ENCODE measurements around the gene TFRC. TPM values are rescaled to one million over a fixed set of nuclear protein-coding genes. Genes with fewer than 3 reads are reported as not detected.
A peak's percentile ranks its signal among the peaks of the same experiment; 100 is the strongest.
"Not testable (repeated sequence)": the region's sequence is repeated elsewhere in the genome, so short reads cannot be mapped to it uniquely, and the experiment has no call there.

The TFRC gene
- total and polyA plus RNA-seq, 4 donors: 19.1 to 1,250 (median 73.3) TPM

DNA sequence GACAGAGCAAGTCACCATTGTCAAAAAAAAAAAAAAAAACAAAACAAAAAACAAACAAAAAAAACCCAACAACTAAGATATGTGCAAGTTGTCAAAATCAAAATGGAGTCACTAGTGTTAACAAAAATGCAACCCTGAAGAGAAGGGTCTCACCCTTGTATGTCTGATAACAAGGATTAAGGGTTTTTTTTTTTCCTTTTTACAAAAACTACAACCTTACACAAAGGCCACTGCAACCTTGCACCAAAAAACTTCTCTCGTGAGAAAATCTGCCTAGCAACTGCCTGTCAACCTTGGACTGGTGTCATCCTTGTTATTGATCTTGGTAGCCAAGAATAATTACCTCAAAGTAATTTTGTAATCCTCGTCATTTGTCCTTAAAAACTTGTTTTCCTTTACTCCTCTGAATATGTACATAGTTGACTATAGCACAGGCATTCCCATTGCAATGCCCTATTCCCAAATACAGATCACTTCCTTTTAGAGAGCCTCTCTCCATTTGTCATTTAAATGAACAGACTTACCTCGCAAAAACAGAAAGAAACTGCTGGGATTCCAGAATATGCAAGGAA is 24.0 kb downstream of the TFRC start:
- no peak overlapping the region for H3K9ac ChIP-seq (ENCODE audit: low read depth in 1 of 2, low read length in 2 of 2)
- H3K27me3 ChIP-seq (ENCODE audit: control insufficient read depth in 4 of 4, insufficient read depth in 4 of 4, low read length in 3 of 4): no peaks in the 10 kb centered on the region
- TF ChIP-seq FOXA2 (IDR thresholded peaks at IDR 0.05) (no peak), HNF4A (conservative IDR thresholded peaks at IDR 0.05) (no peak), HNF4G (IDR thresholded peaks at IDR 0.05) (no peak), FOXA1 (IDR thresholded peaks at IDR 0.05) (no peak), SP1 (IDR thresholded peaks at IDR 0.05) (no peak), GABPA (IDR thresholded peaks at IDR 0.05 in 1 of 2, conservative IDR thresholded peaks at IDR 0.05 in 1 of 2) (no peak)
- TF ChIP-seq, protein P1, sequence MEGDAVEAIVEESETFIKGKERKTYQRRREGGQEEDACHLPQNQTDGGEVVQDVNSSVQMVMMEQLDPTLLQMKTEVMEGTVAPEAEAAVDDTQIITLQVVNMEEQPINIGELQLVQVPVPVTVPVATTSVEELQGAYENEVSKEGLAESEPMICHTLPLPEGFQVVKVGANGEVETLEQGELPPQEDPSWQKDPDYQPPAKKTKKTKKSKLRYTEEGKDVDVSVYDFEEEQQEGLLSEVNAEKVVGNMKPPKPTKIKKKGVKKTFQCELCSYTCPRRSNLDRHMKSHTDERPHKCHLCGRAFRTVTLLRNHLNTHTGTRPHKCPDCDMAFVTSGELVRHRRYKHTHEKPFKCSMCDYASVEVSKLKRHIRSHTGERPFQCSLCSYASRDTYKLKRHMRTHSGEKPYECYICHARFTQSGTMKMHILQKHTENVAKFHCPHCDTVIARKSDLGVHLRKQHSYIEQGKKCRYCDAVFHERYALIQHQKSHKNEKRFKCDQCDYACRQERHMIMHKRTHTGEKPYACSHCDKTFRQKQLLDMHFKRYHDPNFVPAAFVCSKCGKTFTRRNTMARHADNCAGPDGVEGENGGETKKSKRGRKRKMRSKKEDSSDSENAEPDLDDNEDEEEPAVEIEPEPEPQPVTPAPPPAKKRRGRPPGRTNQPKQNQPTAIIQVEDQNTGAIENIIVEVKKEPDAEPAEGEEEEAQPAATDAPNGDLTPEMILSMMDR (IDR thresholded peaks at IDR 0.05; ENCODE audit: low read depth, low read length, missing input control): no peak
- H3K4me3 ChIP-seq (ENCODE audit: low read depth in 1 of 3, low read length in 3 of 3): no peak overlapping the region
- peaks cover 0 to 3% (median 0%) of the 10 kb centered on the region in 4 donors for H3K4me1 ChIP-seq (ENCODE audit: control insufficient read depth in 4 of 4, insufficient read depth in 4 of 4, low read length in 3 of 4)
- no peak for DNase-seq (ENCODE audit: low spot score)
- no peak overlapping the region for H3K27ac ChIP-seq (ENCODE audit: low read depth in 1 of 2, low read length in 2 of 2)
- peaks cover 18 to 78% (median 69%) of the 10 kb centered on the region in 4 donors for H3K36me3 ChIP-seq (ENCODE audit: control insufficient read depth in 4 of 4, insufficient read depth in 3 of 4, low read depth in 1 of 4, low read length in 3 of 4)
- no peaks in the 10 kb centered on the region for H3K9me3 ChIP-seq (ENCODE audit: control insufficient read depth in 4 of 4, low read length in 3 of 4)
- WGBS: 72% methylated on average over 3 of the region's 3 CpGs

DNA sequence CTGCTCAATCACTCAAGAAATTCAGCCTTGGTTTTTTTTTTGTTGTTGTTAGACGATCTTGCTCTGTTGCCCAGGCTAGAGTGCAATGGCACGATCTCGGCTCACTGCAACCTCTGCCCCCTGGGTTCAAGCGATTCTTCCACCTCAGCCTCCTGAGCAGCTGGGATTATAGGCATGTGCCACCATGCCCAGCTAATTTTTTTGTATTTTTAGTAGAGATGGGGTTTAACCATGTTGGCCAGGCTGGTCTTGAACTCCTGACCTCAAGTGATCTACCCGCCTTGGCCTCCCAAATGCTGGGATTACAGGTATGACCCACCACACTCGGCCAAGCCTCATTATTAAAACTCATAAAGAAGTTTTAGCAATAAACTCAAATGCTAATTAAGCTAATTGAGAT is 25.5 kb downstream of the TFRC start:
- H3K4me1 ChIP-seq (ENCODE audit: control insufficient read depth in 4 of 4, insufficient read depth in 4 of 4, low read length in 3 of 4); H3K9ac ChIP-seq (ENCODE audit: low read depth in 1 of 2, low read length in 2 of 2); H3K27ac ChIP-seq (ENCODE audit: low read depth in 1 of 2, low read length in 2 of 2); H3K27me3 ChIP-seq (ENCODE audit: control insufficient read depth in 4 of 4, insufficient read depth in 4 of 4, low read length in 3 of 4); H3K4me3 ChIP-seq (ENCODE audit: low read depth in 1 of 3, low read length in 3 of 3); H3K9me3 ChIP-seq (ENCODE audit: control insufficient read depth in 4 of 4, low read length in 3 of 4); DNase-seq (ENCODE audit: low spot score): not testable (repeated sequence)
- 72% methylated on average over 6 of the region's 6 CpGs for WGBS
- H3K36me3 ChIP-seq (ENCODE audit: control insufficient read depth in 4 of 4, insufficient read depth in 3 of 4, low read depth in 1 of 4, low read length in 3 of 4): peaks cover 15 to 81% (median 69%) of the 10 kb centered on the region in 4 donors

GRCh38 chr3:196055683-196056270 is 26.1 kb downstream of the TFRC start:
- WGBS: 54% methylated on average over 10 of the region's 10 CpGs
- peak; percentile 62 for DNase-seq (ENCODE audit: low spot score)
- no peak overlapping the region for H3K9ac ChIP-seq (ENCODE audit: low read depth in 1 of 2, low read length in 2 of 2)
- no peak overlapping the region for H3K27ac ChIP-seq (ENCODE audit: low read depth in 1 of 2, low read length in 2 of 2)
- H3K36me3 ChIP-seq (ENCODE audit: control insufficient read depth in 4 of 4, insufficient read depth in 3 of 4, low read depth in 1 of 4, low read length in 3 of 4): peaks cover 18 to 81% (median 69%) of the 10 kb centered on the region in 4 donors
- H3K4me1 ChIP-seq (ENCODE audit: control insufficient read depth in 4 of 4, insufficient read depth in 4 of 4, low read length in 3 of 4): peaks cover 0 to under 1% (median 0%) of the 10 kb centered on the region in 4 donors
- H3K4me3 ChIP-seq (ENCODE audit: low read depth in 1 of 3, low read length in 3 of 3): no peak overlapping the region
- no peaks in the 10 kb centered on the region for H3K9me3 ChIP-seq (ENCODE audit: control insufficient read depth in 4 of 4, low read length in 3 of 4)
- no peaks in the 10 kb centered on the region for H3K27me3 ChIP-seq (ENCODE audit: control insufficient read depth in 4 of 4, insufficient read depth in 4 of 4, low read length in 3 of 4)
- TF ChIP-seq RAD21 (IDR thresholded peaks at IDR 0.05) (no peak), RXRA (IDR thresholded peaks at IDR 0.05) (peak; percentile 87 to 93), TAF1 (conservative IDR thresholded peaks at IDR 0.05) (no peak), FOXA2 (IDR thresholded peaks at IDR 0.05) (no peak), EGR1 (IDR thresholded peaks at IDR 0.05; ENCODE audit: low read depth in 2 of 2) (no peak), YY1 (IDR thresholded peaks at IDR 0.05) (peak; percentile 62), REST (IDR thresholded peaks at IDR 0.05) (no peak), NR2F2 (IDR thresholded peaks at IDR 0.05) (no peak), GABPA (IDR thresholded peaks at IDR 0.05 in 1 of 2, conservative IDR thresholded peaks at IDR 0.05 in 1 of 2) (no peak), JUND (IDR thresholded peaks at IDR 0.05) (peak; percentile 59 to 72), HNF4G (IDR thresholded peaks at IDR 0.05) (no peak), SP1 (IDR thresholded peaks at IDR 0.05) (peak; percentile 47), HNF4A (conservative IDR thresholded peaks at IDR 0.05) (peak; percentile 82 to 85), FOXA1 (IDR thresholded peaks at IDR 0.05) (no peak), MAX (IDR thresholded peaks at IDR 0.05) (no peak)
- TF ChIP-seq, protein P2, sequence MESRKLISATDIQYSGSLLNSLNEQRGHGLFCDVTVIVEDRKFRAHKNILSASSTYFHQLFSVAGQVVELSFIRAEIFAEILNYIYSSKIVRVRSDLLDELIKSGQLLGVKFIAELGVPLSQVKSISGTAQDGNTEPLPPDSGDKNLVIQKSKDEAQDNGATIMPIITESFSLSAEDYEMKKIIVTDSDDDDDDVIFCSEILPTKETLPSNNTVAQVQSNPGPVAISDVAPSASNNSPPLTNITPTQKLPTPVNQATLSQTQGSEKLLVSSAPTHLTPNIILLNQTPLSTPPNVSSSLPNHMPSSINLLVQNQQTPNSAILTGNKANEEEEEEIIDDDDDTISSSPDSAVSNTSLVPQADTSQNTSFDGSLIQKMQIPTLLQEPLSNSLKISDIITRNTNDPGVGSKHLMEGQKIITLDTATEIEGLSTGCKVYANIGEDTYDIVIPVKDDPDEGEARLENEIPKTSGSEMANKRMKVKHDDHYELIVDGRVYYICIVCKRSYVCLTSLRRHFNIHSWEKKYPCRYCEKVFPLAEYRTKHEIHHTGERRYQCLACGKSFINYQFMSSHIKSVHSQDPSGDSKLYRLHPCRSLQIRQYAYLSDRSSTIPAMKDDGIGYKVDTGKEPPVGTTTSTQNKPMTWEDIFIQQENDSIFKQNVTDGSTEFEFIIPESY (IDR thresholded peaks at IDR 0.05): peak; percentile 23
- TF ChIP-seq, protein P1 (IDR thresholded peaks at IDR 0.05; ENCODE audit: low read depth, low read length, missing input control): no peak

Data from liver (tissue), 9 donors.